GM23338 (cell line): ENCODE measurements around the gene FOXK2. TPM values are rescaled to one million over a fixed set of nuclear protein-coding genes. Genes with fewer than 3 reads are reported as not detected.

Experiments used
- ATAC-seq: fragments of 200-7000 bp; cut with Tn5 transposase; 3 replicates; pipeline ENCODE4 v1.9.1; 2020
- DNase-seq: peaks from one replicate; pipeline ENCODE4 v3.0.0-alpha.2; 2015; ENCODE audit warnings: low spot score
- H2AFZ ChIP-seq: fragments of 200-600 bp; sonication (generic); 2 replicates; pipeline ENCODE4 v1.8.0; 2016; ENCODE audit warnings: antibody characterized with exemption, mild to moderate bottlenecking, moderate library complexity
- H3F3A ChIP-seq: fragments of 200-600 bp; sonication (generic); replicated peaks from 2 replicates; pipeline ENCODE4 v1.8.0; 2017; ENCODE audit warnings: antibody characterized with exemption, mixed run types, low read depth
- H3K27ac ChIP-seq: fragments of 200-600 bp; sonication (generic); 2 replicates; pipeline ENCODE4 v1.6.1; 2016; ENCODE audit warnings: low read depth
- H3K27me3 ChIP-seq: fragments of 200-600 bp; sonication (generic); 2 replicates; pipeline ENCODE4 v1.8.0; 2016; ENCODE audit warnings: mild to moderate bottlenecking, mixed run types, moderate library complexity; ENCODE audit not compliant: insufficient read depth
- H3K36me3 ChIP-seq: fragments of 200-600 bp; sonication (generic); 2 replicates; pipeline ENCODE4 v1.8.0; 2016; ENCODE audit warnings: mild to moderate bottlenecking; ENCODE audit not compliant: insufficient read depth
- H3K4me1 ChIP-seq: fragments of 200-600 bp; sonication (generic); 2 replicates; pipeline ENCODE4 v1.8.0; 2016; ENCODE audit warnings: mild to moderate bottlenecking, moderate library complexity; ENCODE audit not compliant: insufficient read depth
- H3K4me2 ChIP-seq: fragments of 200-600 bp; sonication (generic); 2 replicates; pipeline ENCODE4 v1.7.1; 2017; ENCODE audit warnings: mixed run types
- H3K4me3 ChIP-seq: fragments of 200-600 bp; sonication (generic); 2 replicates; pipeline ENCODE4 v1.6.1; 2016; ENCODE audit warnings: mixed run types
- H3K79me2 ChIP-seq: fragments of 200-600 bp; sonication (generic); replicated peaks from 2 replicates; pipeline ENCODE4 v1.8.0; 2017; ENCODE audit warnings: mild to moderate bottlenecking; ENCODE audit not compliant: insufficient read depth
- H3K9me2 ChIP-seq: fragments of 200-600 bp; sonication (generic); 2 replicates; pipeline ENCODE4 v1.8.0; 2017; ENCODE audit not compliant: insufficient read depth
- H4K20me1 ChIP-seq: fragments of 200-600 bp; sonication (generic); replicated peaks from 2 replicates; pipeline ENCODE4 v1.8.0; 2017; ENCODE audit warnings: mild to moderate bottlenecking; ENCODE audit not compliant: insufficient read depth
- H3K27ac Mint-ChIP-seq: 2 replicates; pipeline ENCODE4 v1.8.0; 2020; ENCODE audit warnings: inconsistent platforms, mild to moderate bottlenecking, moderate library complexity, mixed read lengths
- H3K27me3 Mint-ChIP-seq: 3 replicates; pipeline ENCODE4 v1.8.0; 2022; ENCODE audit warnings: low read depth, mild to moderate bottlenecking, moderate library complexity, mixed read lengths, inconsistent platforms; ENCODE audit not compliant: insufficient read depth, poor library complexity
- H3K36me3 Mint-ChIP-seq: 3 replicates; pipeline ENCODE4 v1.8.0; 2021; ENCODE audit warnings: low read depth, mild to moderate bottlenecking, inconsistent platforms, moderate library complexity, mixed read lengths
- H3K4me1 Mint-ChIP-seq: 3 replicates; pipeline ENCODE4 v1.8.0; 2020; ENCODE audit warnings: mild to moderate bottlenecking, inconsistent platforms, mixed read lengths
- H3K4me3 Mint-ChIP-seq: 3 replicates; pipeline ENCODE4 v1.8.0; 2021; ENCODE audit warnings: moderate library complexity, mild to moderate bottlenecking, inconsistent platforms, mixed read lengths
- H3K9me3 Mint-ChIP-seq: 3 replicates; pipeline ENCODE4 v1.8.0; 2020; ENCODE audit warnings: moderate library complexity, mild to moderate bottlenecking, inconsistent platforms, mixed read lengths
- CREB1 ChIP-seq: fragments of 250-450 bp; sonication (Bioruptor Pico); IDR thresholded peaks from 2 replicates; pipeline ENCODE4 v1.5.0; 2020; ENCODE audit warnings: low read depth, mild to moderate bottlenecking, moderate library complexity
- EZH2 ChIP-seq: fragments of 200-600 bp; sonication (generic); IDR thresholded peaks from one replicate; pipeline ENCODE4 v1.8.0; 2017; ENCODE audit warnings: antibody characterized with exemption, mild to moderate bottlenecking, low read depth; ENCODE audit not compliant: unreplicated experiment
- JUNB ChIP-seq: IDR thresholded peaks from one replicate; pipeline ENCODE4 v1.6.1; 2016; ENCODE audit warnings: antibody characterized with exemption; ENCODE audit not compliant: unreplicated experiment
- NANOG ChIP-seq: IDR thresholded peaks from 2 replicates; pipeline ENCODE4 v1.6.1; 2016; ENCODE audit warnings: antibody characterized with exemption, borderline replicate concordance
- STAT1 ChIP-seq: IDR thresholded peaks from one replicate; pipeline ENCODE4 v1.6.1; 2016; ENCODE audit warnings: antibody characterized with exemption; ENCODE audit not compliant: unreplicated experiment
- ZNF331 ChIP-seq: fragments of 250-450 bp; sonication (Bioruptor Pico); IDR thresholded peaks from 2 replicates; pipeline ENCODE4 v1.5.0; 2020; ENCODE audit warnings: low read depth, mild to moderate bottlenecking, moderate library complexity
- ZNF462 ChIP-seq: fragments of 250-450 bp; sonication (Bioruptor Pico); IDR thresholded peaks from 2 replicates; pipeline ENCODE4 v1.5.0; 2020; ENCODE audit warnings: mild to moderate bottlenecking, moderate library complexity
- polyA plus RNA-seq: library from polyadenylated mRNA; unstranded; fragments of >200 nt; fragmentation: Nextera tagmentation; extraction: Ambion mirVana; gene quantifications from 2 replicates; pipeline ENCODE4 v1.2.1, GENCODE V29; 2016
- total RNA-seq: library from RNA; depleted of rRNA; stranded (reverse); fragments of >200 nt; shearing (Covaris generic); gene quantifications from 2 replicates; pipeline ENCODE4 v1.2.3, GENCODE V29; 2014
- TF ChIP-seq, protein P1 (sequence below): IDR thresholded peaks from one replicate; pipeline ENCODE4 v1.6.1; 2018; ENCODE audit warnings: antibody characterized with exemption; ENCODE audit not compliant: unreplicated experiment

FOXK2 gene
- total and polyA plus RNA-seq, 2 experiments from 2014 or later: 12.3 to 66.0 TPM

DNA sequence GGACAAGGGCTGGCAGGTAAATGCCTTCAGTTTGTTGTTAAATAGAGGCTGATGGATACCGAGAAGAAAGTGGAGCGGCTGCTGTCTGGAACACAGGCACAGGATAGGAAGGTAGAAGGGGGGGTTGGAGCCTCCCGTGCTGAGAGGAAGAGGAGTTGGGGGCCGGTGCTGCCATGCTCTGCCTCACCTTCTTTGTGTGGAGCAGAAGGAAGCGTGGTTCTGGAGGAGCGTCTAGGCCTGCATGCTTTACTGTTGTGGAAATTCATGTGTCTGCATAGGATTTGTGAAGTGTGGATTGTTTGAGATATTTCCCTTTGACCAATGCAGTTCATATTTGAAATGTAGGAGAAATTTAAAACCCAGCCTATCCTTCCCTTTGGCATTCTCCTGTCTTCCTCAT, 52.3 kb downstream of the FOXK2 start:
- Histone ChIP-seq H2AFZ (no peak overlapping the region), H3K36me3 (peaks cover 42% of the 10 kb centered on the region), H4K20me1 (peaks cover 41% of the 10 kb centered on the region), H3K4me1 (no peaks in the 10 kb centered on the region), H3K27ac (no peak overlapping the region), H3F3A (no peaks in the 10 kb centered on the region), H3K79me2 (peaks cover 73% of the 10 kb centered on the region), H3K9me2 (no peaks in the 10 kb centered on the region), H3K27me3 (no peaks in the 10 kb centered on the region), H3K4me3 (no peak overlapping the region), H3K4me2 (no peak overlapping the region)
- no peak for TF ChIP-seq CREB1 (CRISPR knock-in tag)
- TF ChIP-seq STAT1: no peak
- no peak for TF ChIP-seq ZNF462 (CRISPR knock-in tag)
- TF ChIP-seq, protein P1, sequence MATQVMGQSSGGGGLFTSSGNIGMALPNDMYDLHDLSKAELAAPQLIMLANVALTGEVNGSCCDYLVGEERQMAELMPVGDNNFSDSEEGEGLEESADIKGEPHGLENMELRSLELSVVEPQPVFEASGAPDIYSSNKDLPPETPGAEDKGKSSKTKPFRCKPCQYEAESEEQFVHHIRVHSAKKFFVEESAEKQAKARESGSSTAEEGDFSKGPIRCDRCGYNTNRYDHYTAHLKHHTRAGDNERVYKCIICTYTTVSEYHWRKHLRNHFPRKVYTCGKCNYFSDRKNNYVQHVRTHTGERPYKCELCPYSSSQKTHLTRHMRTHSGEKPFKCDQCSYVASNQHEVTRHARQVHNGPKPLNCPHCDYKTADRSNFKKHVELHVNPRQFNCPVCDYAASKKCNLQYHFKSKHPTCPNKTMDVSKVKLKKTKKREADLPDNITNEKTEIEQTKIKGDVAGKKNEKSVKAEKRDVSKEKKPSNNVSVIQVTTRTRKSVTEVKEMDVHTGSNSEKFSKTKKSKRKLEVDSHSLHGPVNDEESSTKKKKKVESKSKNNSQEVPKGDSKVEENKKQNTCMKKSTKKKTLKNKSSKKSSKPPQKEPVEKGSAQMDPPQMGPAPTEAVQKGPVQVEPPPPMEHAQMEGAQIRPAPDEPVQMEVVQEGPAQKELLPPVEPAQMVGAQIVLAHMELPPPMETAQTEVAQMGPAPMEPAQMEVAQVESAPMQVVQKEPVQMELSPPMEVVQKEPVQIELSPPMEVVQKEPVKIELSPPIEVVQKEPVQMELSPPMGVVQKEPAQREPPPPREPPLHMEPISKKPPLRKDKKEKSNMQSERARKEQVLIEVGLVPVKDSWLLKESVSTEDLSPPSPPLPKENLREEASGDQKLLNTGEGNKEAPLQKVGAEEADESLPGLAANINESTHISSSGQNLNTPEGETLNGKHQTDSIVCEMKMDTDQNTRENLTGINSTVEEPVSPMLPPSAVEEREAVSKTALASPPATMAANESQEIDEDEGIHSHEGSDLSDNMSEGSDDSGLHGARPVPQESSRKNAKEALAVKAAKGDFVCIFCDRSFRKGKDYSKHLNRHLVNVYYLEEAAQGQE: no peak
- TF ChIP-seq JUNB: no peak
- TF ChIP-seq ZNF331 (CRISPR knock-in tag): no peak
- no peak for TF ChIP-seq EZH2
- TF ChIP-seq NANOG: no peak
- ATAC-seq (no peak), DNase-seq (no peak)
- H3K9me3 Mint-ChIP-seq: no peaks in the 10 kb centered on the region
- peaks cover 3% of the 10 kb centered on the region; the same call in 2 of the 3 replicates for H3K4me1 Mint-ChIP-seq
- peaks cover 2% of the 10 kb centered on the region for H3K27me3 Mint-ChIP-seq
- peaks cover 67% of the 10 kb centered on the region for H3K36me3 Mint-ChIP-seq
- H3K27ac Mint-ChIP-seq: no peak overlapping the region
- no peak overlapping the region for H3K4me3 Mint-ChIP-seq
